Measurements from ENCODE around the gene NAV2.

DNA sequence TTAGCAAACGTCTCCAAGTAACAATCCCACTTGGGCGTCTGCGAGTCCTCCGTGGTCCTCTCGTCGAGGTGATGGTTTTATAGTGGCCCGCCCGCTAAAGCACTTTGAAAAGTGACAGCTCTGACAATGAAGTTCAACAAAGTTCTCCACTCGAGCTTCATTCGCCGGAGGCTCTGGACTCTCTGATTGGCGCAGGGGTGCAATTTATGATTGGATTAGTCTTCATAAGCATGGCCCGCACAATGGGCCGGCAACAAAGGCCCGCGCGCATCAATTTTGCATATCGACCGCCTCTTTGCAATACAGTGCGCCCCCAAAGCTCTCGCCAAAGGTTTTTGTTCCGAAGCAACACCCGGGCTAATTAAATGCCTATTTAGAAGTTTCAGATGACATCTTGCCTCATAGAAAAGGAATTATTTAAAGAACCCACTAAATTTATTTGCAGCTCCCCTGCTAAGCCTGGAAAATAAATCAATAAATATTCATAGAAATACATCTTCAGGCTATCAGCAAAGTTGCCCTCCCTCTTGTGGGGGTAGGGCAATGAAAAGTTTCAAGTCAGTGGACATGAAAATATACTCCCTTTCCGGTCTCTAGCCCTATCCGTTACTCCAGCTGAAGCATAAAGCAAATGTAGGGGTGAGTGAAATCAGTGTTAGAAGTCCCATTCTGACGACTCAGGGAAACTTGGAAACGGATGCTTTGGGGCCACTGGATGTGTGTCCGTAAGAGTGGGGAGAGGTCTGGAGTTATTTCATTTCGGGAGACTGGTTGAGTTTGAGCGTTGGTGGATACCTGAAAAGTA, 448.0 kb downstream of the NAV2 start, which contains the start of gene DBX1:
- no peak for TF ChIP-seq PPARA (CRISPR knock-in tag; IDR thresholded peaks at IDR 0.05; ENCODE audit: borderline replicate concordance)
- TF ChIP-seq SNAI2 (CRISPR knock-in tag; IDR thresholded peaks at IDR 0.05) = no peak

Measured in SK-N-SH treated with all-trans-retinoic acid at 6 μM for 48 hours (cell line).